HG02938 (cell line): ENCODE data around the gene TBCB.
"Not testable (repeated sequence)": the region's sequence is repeated elsewhere in the genome, so short reads cannot be mapped to it uniquely, and the experiment has no call there.

Source experiments
- ATAC-seq: cut with Tn5 transposase; IDR thresholded peaks from one replicate; pipeline ENCODE4 v1.9.1; 2021; ENCODE audit warnings: mild to moderate bottlenecking, moderate library complexity; ENCODE audit not compliant: unreplicated experiment

TBCB gene

DNA sequence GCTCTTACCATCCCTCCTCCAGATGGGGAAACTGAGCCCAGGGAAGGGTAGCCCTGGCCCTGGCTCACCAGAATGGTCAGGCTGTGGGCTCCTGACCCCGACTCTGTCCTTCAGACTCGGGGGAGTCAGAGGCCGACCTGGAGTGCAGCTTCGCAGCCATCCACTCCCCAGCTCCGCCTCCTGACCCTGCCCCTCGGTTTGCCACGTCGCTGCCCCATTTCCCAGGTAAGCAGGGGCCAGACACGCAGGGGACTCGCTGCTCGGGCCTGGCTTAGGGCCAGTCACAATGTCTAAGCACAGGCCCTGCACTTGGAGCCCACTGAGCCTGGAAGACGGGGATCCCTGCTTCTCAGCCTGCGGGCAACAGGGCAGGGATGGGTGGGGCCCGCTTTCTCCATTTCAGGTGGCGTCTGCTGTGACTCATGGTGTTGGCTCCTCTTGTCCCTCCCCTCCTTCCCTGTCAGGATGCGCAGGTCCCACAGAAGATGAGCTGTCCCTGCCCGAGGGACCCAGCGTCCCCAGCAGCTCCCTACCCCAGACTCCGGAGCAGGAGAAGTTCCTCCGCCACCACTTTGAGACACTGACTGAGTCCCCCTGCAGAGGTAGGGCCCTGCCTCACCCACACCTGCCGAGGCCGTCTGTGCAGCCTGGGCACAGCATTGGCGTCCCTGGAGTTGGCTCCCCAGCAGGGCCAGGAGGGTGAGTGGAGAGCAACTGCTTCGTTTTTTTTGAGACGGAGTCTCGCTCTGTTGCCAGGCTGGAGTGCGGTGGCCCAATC is 13.5 kb upstream of the TBCB start:
- no peak for ATAC-seq

DNA sequence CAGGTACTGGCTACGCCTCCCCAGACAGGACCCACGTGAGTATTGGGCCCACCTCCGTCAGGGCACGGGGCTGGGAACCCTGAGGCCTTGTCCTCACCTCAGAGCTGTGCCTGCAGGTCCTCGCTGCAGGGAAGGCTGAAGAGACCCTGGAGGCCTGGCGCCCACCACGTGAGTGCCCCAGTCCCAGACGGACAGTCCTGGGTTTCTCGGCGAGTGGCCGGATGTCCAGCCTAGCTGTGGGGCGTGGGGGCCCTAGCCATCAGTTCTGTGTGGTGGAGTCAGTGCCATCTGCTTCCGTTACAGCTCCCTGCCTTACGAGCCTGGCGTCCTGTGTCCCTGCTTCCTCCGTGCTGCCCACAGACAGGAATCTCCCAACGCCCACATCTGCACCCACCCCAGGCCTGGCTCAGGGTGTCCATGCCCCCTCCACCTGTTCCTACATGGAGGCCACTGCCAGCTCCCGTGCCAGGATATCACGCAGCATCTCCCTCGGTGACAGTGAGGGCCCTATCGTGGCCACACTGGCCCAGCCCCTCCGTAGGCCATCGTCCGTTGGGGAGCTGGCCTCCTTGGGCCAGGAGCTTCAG is 12.1 kb upstream of the TBCB start:
- no peak for ATAC-seq

GRCh38 chr19:36103842-36104552 is 11.3 kb upstream of the TBCB start:
- no peak for ATAC-seq

- no peak for ATAC-seq
Measured at GRCh38 chr19:36106441-36106840, 8.8 kb upstream of the TBCB start.

- no peak for ATAC-seq
Measured at GRCh38 chr19:36106991-36107390, 8.3 kb upstream of the TBCB start.

DNA sequence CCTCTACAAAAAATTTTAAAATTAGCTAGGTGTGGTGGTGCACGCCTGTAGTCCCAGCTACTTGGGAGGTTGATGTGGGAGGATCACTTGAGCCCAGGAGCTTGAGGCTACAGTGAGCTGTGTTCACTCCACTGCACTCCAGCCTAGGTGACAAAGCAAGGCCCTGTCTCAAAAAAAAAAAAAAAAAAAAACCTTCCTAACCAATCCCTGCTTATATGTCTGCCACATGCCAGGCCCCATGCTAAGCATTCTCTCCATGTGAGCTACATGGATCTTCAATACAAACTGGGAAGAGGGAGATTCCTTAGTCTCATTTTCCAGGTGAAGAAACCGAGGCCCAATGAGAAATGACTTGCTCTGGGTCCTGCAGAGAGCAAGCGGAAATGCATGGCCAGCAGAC is 6.6 kb upstream of the TBCB start:
- ATAC-seq, result no peak

GRCh38 chr19:36110487-36111199 is 4.6 kb upstream of the TBCB start, which contains the start of gene OVOL3:
TSS of gene OVOL3 (plus strand) at chr19:36111143. CDS start at chr19:36111203, 60 bp downstream.
- ATAC-seq, result no peak

GRCh38 chr19:36111200-36111539 is 4.1 kb upstream of the TBCB start:
- ATAC-seq, result no peak

DNA sequence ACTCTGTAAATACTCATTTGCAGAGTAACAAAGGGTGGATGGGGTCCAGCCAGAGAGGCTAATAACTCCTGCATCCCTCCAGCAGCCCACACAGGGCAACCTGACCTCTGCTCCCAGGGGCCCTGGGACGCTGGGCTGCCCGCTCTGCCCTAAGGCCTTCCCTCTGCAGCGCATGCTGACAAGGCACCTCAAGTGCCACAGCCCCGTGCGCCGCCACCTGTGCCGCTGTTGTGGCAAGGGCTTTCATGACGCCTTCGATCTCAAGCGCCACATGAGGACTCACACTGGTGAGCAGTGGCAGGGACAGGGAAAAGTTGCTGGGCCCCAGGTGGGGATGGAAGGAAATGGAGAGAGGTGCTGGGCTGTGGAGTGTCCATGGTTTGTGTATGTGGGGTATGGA is 2.6 kb upstream of the TBCB start:
- no peak for ATAC-seq

DNA sequence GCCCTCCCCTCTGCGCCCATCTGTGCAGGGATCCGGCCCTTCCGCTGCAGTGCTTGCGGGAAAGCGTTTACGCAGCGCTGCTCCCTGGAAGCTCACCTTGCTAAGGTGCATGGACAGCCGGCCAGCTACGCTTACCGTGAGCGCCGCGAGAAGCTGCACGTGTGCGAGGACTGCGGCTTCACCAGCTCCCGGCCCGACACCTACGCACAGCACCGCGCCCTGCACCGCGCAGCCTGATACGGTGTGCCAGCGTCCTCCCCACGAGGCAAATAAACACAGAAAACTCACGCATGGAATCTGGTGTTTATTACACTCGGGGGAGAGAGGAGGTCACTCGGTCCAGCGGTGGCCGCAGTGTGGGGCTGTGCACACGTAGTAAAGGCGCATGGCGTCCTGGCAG is 1.8 kb upstream of the TBCB start:
- ATAC-seq, result no peak

- peak; percentile 2 for ATAC-seq
Measured at GRCh38 chr19:36113894-36114720, 1.2 kb upstream of the TBCB start.

- ATAC-seq, result peak; percentile 77
Measured at GRCh38 chr19:36114721-36115452, 381 bp upstream of the TBCB start, which contains the start of gene POLR2I. TSS of gene POLR2I (minus strand) at chr19:36114875. CDS start at chr19:36114856, 19 bp downstream.

DNA sequence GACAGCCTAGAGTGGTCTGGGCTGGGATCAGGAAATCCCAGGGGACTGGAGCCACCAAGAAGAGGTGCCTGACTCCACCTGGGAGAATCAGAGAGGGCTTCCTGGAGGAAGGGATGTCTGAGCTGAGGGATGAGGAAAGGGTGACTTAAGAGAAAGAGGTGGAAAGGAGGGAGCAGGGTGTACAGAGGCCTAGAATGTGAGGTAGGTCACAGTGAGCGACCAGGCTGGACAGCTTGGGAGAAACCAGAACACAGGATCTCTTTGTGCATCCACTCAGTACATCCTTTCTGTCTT is 1.0 kb downstream of the TBCB start:
- no peak for ATAC-seq

DNA sequence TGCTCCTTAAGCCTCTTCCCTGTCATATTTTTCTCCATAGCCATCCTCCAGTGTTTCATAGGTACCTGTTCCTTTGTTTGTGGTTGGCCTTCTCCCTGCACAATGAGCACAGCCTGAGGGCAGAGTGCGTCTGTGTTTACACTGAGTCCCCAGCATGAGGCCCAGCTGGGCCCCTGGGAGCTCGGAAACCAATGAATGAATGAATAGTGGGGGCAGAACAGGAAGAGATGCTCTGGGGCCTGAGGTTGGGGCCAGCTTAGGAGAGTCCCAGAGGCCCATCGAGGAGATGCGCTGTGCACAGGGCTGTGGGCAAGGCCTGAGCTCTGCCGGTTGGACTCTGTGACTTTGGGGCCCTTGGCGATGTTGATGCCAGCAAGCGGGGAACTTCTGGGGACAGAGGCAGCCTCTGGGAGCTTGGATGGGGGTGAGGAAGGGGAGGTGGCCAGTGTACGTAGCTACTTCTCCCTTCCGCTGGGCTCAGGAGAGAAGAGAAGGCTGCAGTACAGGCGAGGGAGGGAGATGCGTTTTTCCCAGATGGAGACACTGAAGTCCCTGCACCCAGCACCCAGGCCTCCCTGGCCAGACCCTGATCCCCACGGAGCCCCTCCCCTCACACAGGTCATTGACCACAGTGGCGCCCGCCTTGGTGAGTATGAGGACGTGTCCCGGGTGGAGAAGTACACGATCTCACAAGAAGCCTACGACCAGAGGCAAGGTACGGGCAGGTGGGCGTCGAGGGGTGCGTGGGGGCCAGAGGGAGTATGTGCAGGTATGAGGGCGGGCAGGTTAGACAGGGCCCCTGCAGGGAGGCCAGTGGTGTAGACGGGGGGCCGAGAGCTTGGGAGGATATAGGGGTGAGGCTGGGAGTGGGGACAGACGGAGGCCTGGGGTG is 5.1 kb downstream of the TBCB start:
- no peak for ATAC-seq

DNA sequence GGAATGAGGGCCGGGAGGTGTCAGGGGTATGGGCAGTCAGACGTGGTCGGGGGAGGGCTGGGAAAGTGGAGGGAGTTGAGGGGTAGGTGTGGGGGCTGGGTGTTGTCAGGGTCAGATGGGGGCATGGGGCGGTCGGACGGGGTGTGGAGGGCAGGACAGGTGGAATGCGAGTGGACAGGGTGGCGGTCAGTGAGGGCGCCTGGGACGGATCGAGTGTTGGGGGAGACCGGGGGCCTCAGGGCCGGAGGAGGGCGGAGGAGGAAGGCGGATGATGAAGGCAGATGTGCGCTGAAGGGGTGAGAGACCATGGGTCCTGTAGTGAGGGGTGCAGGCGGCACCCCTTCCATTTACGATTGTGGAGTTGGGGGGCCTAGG is 5.7 kb downstream of the TBCB start:
- ATAC-seq, result no peak

DNA sequence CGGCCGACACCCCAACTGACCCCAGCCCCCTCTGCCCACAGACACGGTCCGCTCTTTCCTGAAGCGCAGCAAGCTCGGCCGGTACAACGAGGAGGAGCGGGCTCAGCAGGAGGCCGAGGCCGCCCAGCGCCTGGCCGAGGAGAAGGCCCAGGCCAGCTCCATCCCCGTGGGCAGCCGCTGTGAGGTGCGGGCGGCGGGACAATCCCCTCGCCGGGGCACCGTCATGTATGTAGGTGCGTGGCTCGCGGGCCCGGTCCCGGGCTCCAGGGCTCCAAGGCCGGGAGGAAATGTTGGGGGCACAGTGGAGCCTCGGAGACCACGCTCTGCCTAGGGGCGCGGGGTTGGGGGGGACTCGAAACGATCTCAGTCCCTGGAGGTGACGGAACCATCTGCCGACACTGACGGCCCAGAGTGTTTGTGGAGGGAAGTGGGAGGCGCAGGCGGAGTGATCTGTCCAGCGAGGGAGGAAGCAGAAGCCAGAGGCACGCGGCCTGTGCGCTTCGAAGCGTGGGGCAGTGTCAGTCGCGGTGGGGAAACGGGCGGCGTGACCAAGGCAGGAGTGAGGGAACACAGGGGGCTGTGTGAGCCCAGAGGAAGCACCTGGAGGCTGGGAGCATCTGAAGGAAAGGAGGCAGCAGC is 6.3 kb downstream of the TBCB start:
- no peak for ATAC-seq

DNA sequence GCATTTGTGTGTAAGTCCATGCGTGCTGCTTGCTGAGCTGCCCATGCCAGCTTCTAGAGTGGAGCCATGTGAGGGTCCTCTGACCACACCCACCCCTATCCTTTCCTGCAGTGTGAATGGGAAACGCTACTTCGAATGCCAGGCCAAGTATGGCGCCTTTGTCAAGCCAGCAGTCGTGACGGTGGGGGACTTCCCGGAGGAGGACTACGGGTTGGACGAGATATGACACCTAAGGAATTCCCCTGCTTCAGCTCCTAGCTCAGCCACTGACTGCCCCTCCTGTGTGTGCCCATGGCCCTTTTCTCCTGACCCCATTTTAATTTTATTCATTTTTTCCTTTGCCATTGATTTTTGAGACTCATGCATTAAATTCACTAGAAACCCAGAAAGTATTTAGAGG is 10.3 kb downstream of the TBCB start:
- ATAC-seq, result no peak

- no peak for ATAC-seq
Measured at GRCh38 chr19:36128392-36128736, 13.1 kb downstream of the TBCB start.

GRCh38 chr19:36131221-36131620 is 16.0 kb downstream of the TBCB start:
- not testable (repeated sequence) for ATAC-seq
